ENCODE results near the gene SLC6A4.
"Not testable (repeated sequence)": the region's sequence is repeated elsewhere in the genome, so short reads cannot be mapped to it uniquely, and the experiment has no call there.

SLC6A4 gene

GRCh38 chr17:30230596-30231125 is 4.8 kb downstream of the SLC6A4 start:
- TF ChIP-seq MYC (IDR thresholded peaks at IDR 0.05; ENCODE audit: low read depth, low read length) (no peak), CTCF (IDR thresholded peaks at IDR 0.05; ENCODE audit: low read depth, low read length) (no peak), POLR2A (IDR thresholded peaks at IDR 0.05; ENCODE audit: extremely low read depth, insufficient read length) (no peak)
- TF ChIP-seq, protein P1, sequence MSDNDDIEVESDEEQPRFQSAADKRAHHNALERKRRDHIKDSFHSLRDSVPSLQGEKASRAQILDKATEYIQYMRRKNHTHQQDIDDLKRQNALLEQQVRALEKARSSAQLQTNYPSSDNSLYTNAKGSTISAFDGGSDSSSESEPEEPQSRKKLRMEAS (IDR thresholded peaks at IDR 0.05; ENCODE audit: low read depth, low read length) = no peak
- no peak for DNase-seq (ENCODE audit: low read depth)
- H3K4me3 ChIP-seq (ENCODE audit: low read depth, low read length) = no peak overlapping the region

DNA sequence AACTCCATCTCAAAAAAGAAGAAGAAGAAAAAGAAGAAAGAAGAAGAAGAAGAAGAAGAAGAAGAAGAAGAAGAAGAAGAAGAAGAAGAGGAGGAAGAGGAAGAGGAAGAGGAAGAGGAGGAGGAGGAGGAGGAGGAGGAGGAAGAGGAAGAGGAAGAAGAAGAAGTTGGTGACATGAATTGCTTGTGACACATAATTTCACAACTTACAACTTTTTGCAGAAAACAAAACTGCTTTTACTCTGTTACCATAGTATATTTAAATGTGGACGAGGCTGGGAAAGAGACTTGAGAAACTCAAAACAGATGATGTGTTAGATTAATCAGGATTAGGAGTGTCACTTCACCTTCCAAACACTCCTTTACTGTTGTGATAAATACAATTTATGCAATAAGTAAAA is 5.5 kb downstream of the SLC6A4 start:
- not testable (repeated sequence) for DNase-seq (ENCODE audit: low read depth); H3K4me3 ChIP-seq (ENCODE audit: low read depth, low read length)

- DNase-seq (ENCODE audit: low read depth) = no peak
- no peak overlapping the region for H3K4me3 ChIP-seq (ENCODE audit: low read depth, low read length)
- no peak for TF ChIP-seq CTCF (IDR thresholded peaks at IDR 0.05; ENCODE audit: low read depth, low read length)
- TF ChIP-seq, protein P1 (IDR thresholded peaks at IDR 0.05; ENCODE audit: low read depth, low read length) = no peak
Observed at GRCh38 chr17:30229012-30229411, 6.5 kb downstream of the SLC6A4 start.

DNA sequence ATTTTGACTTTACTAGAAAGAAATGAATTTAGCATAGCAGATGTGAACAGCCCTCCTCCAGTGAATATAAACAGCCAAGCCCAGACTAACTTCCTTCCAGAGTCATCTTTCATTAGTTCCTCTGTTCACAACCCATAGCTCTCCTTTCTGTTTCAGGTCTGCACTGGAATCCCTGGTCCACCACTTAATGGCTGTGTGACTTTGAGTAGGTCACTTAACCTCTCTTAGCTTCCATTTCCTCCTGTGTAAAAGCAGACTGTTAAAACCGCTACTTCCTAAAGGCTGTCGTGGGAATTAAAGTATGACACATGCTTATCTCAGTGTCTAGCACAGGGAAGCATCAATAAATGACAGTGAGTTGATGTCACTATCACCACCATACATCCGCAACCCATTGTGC is 7.5 kb downstream of the SLC6A4 start:
- TF ChIP-seq, protein P1 (IDR thresholded peaks at IDR 0.05; ENCODE audit: low read depth, low read length) = no peak
- TF ChIP-seq CTCF (IDR thresholded peaks at IDR 0.05; ENCODE audit: low read depth, low read length) (no peak), MYC (IDR thresholded peaks at IDR 0.05; ENCODE audit: low read depth, low read length) (no peak), POLR2A (IDR thresholded peaks at IDR 0.05; ENCODE audit: extremely low read depth, insufficient read length) (no peak)

DNA sequence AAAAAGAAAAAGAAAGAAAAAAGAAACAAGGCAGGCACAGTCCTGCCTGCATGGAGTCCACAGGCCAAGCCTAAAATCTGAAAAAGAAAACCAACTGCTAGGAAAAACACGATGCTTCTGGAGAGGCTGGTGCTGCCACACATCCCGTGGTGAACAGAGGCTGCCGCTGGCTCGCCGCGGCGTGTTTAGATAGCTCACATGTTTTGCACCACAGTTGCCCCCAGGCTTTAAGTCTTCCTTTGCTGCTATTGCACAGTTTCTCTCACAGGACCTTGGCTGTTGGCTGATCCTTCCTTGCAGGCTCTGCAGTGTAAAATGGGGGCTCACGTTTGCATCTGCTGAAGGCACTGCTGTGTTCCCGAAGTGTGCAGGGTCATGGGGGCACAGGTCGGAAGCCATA is 8.6 kb downstream of the SLC6A4 start:
- DNase-seq (ENCODE audit: low read depth) = no peak

More for the DNA sequence above, 7.5 kb downstream of the SLC6A4 start:
- no peak for DNase-seq (ENCODE audit: low read depth)
- H3K4me3 ChIP-seq (ENCODE audit: low read depth, low read length) = no peak overlapping the region

DNA sequence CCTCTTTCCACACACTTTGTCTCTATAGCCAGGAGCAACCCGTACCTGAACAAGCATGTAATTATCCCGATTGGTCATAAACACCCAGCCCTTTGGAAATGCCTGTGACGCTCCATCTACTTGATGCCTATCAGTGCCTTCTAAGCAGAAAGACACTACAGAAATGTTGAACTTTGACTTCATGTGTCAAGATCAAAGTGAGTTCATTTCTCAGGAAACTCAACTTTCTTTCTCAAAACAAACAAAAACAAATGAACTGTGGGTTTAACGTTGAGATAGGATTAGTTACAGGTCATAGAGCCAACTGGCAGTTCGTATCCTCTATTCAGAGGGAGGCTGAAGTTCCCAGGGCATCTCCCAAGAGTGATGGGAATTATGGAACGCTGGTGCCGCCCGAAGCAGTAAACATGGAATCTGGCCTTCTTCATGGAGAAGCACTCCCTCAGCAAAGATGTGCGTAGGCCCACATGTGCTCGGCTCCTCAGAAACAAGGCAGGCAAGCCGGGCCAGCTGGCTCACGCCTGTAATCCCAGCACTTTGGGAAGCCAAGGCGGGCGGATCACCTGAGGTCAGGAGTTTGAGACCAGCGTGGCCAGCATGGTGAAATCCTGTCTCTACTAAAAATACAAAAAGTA is 9.5 kb downstream of the SLC6A4 start:
- no peak for DNase-seq (ENCODE audit: low read depth)
- no peak overlapping the region for H3K4me3 ChIP-seq (ENCODE audit: low read depth, low read length)
- TF ChIP-seq POLR2A (IDR thresholded peaks at IDR 0.05; ENCODE audit: extremely low read depth, insufficient read length) = no peak
- TF ChIP-seq, protein P1 (IDR thresholded peaks at IDR 0.05; ENCODE audit: low read depth, low read length) = no peak
- TF ChIP-seq MYC (IDR thresholded peaks at IDR 0.05; ENCODE audit: low read depth, low read length) = no peak
- no peak for TF ChIP-seq CTCF (IDR thresholded peaks at IDR 0.05; ENCODE audit: low read depth, low read length)

More for the DNA sequence above, 8.6 kb downstream of the SLC6A4 start:
- no peak overlapping the region for H3K4me3 ChIP-seq (ENCODE audit: low read depth, low read length)
- TF ChIP-seq MYC (IDR thresholded peaks at IDR 0.05; ENCODE audit: low read depth, low read length) (no peak), CTCF (IDR thresholded peaks at IDR 0.05; ENCODE audit: low read depth, low read length) (no peak)
